ENCODE data around the gene LMO7. TPM values are rescaled to one million over a fixed set of nuclear protein-coding genes. Genes with fewer than 3 reads are reported as not detected.

LMO7 gene
- 11.8 TPM for total RNA-seq (2021; ENCODE audit: unreplicated experiment)
- polyA plus RNA-seq (2012; ENCODE audit: insufficient read length), result 7.6 TPM
- Bru-seq, nascent RNA, result percentile 59 among the genes with signal in this experiment
- percentile 56 among the genes with signal in this experiment for BruChase-seq, experiment 1, labeled RNA remaining after a 2-hour chase
- BruChase-seq, experiment 2, labeled RNA remaining after a 6-hour chase, result percentile 59 among the genes with signal in this experiment
- long read RNA-seq, partial matches to known transcripts, result 3 of 8 reads
- long read RNA-seq, other reads (novel, unspliced or antisense), result 3 of 8 reads

- Histone ChIP-seq H3K9me3 (ENCODE audit: control insufficient read depth, insufficient read depth, low read depth, low read length) (no peaks in the 10 kb centered on the region), H3K4me1 (ENCODE audit: control insufficient read depth, insufficient read depth, low read length) (no peaks in the 10 kb centered on the region; the same call in 1 of the 2 replicates), H3K27me3 (ENCODE audit: control insufficient read depth, insufficient read depth, low read length) (no peaks in the 10 kb centered on the region), H3K4me3 (ENCODE audit: low read depth in 2 of 2, low read length in 2 of 2) (peak within 1 kb of the TSS; percentile 63 to 80), H3K36me3 (ENCODE audit: control insufficient read depth, insufficient read depth, low read length) (no peaks in the 10 kb centered on the region), H3K27ac (ENCODE audit: low read length) (peak within 1 kb of the TSS; percentile 51)
- peak; percentile 84 for ATAC-seq
- in situ Hi-C loops (cut with HindIII; ENCODE audit: low pct_unique_long_range_greater_than_20kb, low sequenced_read_pairs), result no loop called here
- no TSS peak for BruUV-seq (replicated peaks)
- POLR2A ChIA-PET, result no interaction called here
- intact Hi-C loops (cut with micrococcal nuclease; ENCODE audit: unreplicated experiment), result no loop called here
- DNase-seq (ENCODE audit: low read depth, low spot score), result no peak
- CTCF ChIA-PET, result no interaction called here
- TF ChIP-seq SIN3A (IDR thresholded peaks at IDR 0.05; ENCODE audit: borderline replicate concordance, insufficient read depth, low read depth, low read length) (no peak), POLR2AphosphoS5 (IDR thresholded peaks at IDR 0.05; ENCODE audit: low read depth, low read length) (peak; percentile 26; the same call in 1 of the 2 replicates), CTCF (IDR thresholded peaks at IDR 0.05) (0 out of 2 replicates have a peak, but pooled peaks have one; percentile 7), REST (IDR thresholded peaks at IDR 0.05; ENCODE audit: insufficient read depth in 1 of 2, low read depth in 2 of 2, low read length in 1 of 2) (no peak), TCF7L2 (IDR thresholded peaks at IDR 0.05; ENCODE audit: low read depth, low read length) (no peak)
Measured at GRCh38 chr13:75635828-75636435, at the start of gene LMO7. Gene LMO7, plus strand, starts transcription at chr13:75636330. Its CDS starts 328 bp downstream, at chr13:75636658.

GRCh38 chr13:75587679-75588078 lies 48.5 kb upstream of the LMO7 start:
- ChIA-PET CTCF (no interaction called here), POLR2A (no interaction called here)
- Histone ChIP-seq H3K9me3 (ENCODE audit: control insufficient read depth, insufficient read depth, low read depth, low read length) (no peaks in the 10 kb centered on the region), H3K27ac (ENCODE audit: low read length) (no peak overlapping the region), H3K4me3 (ENCODE audit: low read depth in 2 of 2, low read length in 2 of 2) (no peak overlapping the region), H3K36me3 (ENCODE audit: control insufficient read depth, insufficient read depth, low read length) (no peaks in the 10 kb centered on the region), H3K27me3 (ENCODE audit: control insufficient read depth, insufficient read depth, low read length) (no peaks in the 10 kb centered on the region), H3K4me1 (ENCODE audit: control insufficient read depth, insufficient read depth, low read length) (no peaks in the 10 kb centered on the region)
- intact Hi-C loops (cut with micrococcal nuclease; ENCODE audit: unreplicated experiment), result no loop called here
- in situ Hi-C loops (cut with HindIII; ENCODE audit: low pct_unique_long_range_greater_than_20kb, low sequenced_read_pairs), result no loop called here
- TF ChIP-seq TCF7L2 (IDR thresholded peaks at IDR 0.05; ENCODE audit: low read depth, low read length) (no peak), POLR2AphosphoS5 (IDR thresholded peaks at IDR 0.05; ENCODE audit: low read depth, low read length) (no peak), SIN3A (IDR thresholded peaks at IDR 0.05; ENCODE audit: borderline replicate concordance, insufficient read depth, low read depth, low read length) (no peak), CTCF (IDR thresholded peaks at IDR 0.05) (no peak), REST (IDR thresholded peaks at IDR 0.05; ENCODE audit: insufficient read depth in 1 of 2, low read depth in 2 of 2, low read length in 1 of 2) (no peak)
- BruUV-seq (replicated peaks), result no TSS peak
- no peak for DNase-seq (ENCODE audit: low read depth, low spot score)
- ATAC-seq, result no peak

Measured in Panc1 (cell line).